Stimulated activated CD8-positive, alpha-beta memory T cell treated with anti-CD3 and anti-CD28 coated beads, Interleukin-7, amount 100 ng/mL, for 4 hours (primary cell): ENCODE measurements around the gene TTLL11.

Experiments used
- DNase-seq, 2 donors: peaks; one replicate each; pipeline ENCODE4 v3.0.0-alpha.2; 2020; ENCODE audit warnings: low read depth in 2 of 2

The TTLL11 gene

DNA sequence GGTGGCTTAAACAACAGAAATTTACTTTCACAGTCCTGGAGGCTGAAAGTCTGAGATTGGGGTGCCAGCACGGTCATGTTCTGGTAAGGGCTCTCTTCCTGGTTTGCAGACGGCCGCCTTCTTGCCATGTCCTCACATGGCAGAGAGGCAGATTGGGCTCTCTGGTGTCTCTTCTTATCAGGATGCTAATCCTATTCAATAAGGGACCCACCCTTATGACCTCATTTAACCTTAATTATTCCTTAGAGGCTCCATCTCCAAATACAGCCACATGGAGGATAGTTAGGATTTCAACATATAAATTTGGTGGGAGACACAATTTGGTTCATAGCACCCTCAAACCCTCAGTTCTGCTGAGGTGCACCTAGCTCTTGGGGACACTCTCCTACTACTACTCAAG, 261.2 kb downstream of the TTLL11 start:
- no peak for DNase-seq

DNA sequence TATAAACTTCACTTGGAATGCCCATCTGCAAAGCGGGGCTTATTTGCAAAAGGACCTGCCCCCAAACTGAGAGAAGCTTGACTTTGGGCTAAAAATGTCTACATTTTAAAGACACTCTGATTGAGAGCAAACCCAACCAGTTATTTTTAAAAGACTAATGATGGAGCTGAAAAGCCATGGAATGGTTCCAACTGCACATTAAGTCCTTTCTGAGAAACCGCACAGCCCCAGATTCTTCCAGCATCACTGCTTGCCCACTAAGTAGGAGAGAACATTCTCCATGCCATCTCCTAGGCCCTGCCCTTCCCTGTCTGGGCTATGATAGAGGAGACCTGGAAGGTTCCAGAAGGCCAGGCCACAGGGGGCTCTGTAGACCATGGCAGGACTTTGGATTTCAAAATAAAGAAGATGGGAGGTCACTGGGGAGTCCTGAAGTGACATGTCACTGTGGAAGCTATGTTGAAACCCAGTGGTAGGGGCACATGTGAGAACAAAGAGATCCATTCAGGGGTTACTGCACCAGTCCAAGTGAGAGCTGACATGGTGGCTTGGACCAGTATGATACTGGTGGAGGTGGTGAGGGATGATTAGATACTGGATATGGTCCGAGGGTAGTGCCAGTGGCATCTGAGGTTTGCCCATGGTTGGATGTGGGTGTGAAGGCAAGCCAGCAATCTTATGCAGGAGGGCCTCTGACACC, 262.5 kb downstream of the TTLL11 start:
- no peak for DNase-seq

DNA sequence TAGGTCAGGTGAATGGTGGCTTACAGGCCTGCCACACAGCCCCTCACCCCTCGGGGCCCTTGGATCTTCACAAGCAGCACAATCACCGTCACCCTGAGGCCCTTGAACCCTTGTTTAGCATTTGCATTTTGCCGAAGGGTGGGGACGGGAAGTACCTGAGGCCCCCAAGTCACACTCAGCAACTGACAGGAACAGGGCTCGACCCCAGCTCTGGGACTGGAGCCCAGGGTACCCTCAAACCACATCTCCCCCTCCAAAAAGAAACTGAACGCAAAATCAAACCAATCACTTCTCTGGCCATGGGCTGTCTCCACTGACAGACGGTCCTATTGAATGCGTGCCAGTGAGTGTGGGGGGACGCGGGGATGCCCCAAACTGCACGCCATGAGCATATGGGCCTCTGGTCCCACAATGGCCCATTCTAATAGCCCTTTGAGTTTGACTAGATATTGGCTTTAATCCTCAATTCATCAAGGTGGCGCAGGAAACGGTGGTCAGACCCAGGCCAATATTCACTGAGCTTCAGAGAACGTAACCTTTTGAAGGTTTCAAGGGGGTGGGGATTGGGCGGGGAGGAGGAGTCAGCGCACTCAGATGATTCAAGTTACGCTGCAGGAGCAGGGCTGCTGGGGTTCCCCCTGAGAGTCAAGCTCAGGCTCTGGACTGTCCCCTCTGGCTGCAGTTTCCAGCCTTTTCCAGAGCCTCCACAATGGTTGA, 265.7 kb downstream of the TTLL11 start:
- DNase-seq, result no peak

- no peak for DNase-seq
Measured at GRCh38 chr9:121826711-121827110, 266.4 kb downstream of the TTLL11 start.

DNA sequence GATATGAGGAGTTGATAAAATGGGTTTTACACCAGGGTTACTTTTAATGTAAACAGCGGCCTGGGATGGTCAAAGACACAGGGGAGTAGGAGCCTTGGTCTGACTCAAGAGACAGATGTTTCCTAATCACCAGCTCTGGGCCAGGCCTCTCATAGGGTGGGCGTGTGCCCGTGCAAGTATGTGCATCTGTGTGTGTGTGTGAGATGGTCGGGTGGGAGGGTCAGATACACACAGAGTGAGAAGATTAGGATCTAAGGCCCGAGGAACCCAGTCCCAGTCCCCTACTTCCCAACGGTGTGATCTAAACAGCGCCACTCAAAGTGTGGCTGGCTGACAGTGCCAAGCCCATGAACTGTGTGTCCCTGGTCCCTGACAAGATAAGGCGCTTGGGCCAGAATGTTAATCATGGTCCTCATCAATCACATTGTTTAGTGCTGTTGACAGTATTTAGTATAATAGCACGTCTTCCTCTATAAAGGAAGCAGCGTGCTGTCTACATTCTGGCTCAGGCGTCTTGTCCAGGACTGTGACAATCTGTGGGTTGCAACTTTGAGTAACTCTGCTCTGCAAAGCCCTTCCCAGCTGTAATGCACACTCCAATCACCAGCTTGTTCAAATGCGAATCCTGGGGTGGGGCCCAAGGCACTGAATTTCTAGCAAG, 267.9 kb downstream of the TTLL11 start:
- DNase-seq, result no peak

DNA sequence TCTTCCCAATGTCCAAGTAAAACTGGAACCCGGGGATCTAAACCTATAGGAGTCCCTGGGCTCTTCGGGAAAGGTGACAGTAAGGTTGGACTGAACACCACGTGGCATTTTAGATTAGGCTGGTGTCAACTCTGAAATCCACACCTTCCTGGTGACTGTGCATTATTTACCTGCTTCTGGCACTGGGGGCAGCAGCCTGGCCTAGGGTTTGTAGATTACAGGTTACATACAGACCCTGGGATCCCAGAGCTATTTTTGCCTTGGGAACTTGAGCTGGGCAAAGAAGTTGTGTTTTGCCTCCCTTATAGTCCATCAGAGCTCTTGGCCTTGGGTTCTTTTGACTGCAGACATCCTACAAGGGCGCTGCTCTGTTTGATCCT, 268.5 kb downstream of the TTLL11 start:
- DNase-seq, result no peak

DNA sequence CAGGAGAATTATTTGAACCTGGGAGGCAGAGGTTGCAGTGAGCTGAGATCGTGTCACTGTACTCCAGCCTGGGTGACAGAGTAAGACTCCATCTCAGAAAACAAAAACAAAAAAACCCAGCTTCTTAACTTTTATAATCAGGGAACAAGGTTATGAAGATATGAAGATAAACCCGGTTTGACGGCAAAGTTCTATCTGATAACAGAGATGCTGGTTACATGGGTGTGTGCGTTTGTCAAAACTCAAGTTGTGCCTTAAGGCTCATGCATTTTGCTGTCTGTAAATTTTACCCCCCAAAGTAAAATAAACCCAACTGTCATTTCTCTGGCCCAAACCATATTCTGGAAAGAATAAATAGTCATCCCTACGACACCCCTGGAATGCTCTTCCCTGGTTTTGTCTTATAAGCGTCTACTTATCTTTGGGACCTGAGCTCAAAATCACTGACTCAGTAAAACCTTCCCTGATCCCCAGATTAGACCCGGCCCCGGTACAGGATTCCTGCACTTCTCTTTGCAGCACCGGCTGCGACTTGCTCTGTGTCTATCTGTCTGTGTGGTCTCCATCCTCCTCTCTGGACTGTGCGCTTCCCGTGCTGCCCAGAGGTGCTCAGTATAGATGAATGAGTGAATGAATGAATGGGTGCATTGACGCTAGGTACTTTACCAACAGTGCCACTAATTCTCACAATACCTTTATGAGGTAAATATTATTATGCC, 269.5 kb downstream of the TTLL11 start:
- no peak for DNase-seq

DNA sequence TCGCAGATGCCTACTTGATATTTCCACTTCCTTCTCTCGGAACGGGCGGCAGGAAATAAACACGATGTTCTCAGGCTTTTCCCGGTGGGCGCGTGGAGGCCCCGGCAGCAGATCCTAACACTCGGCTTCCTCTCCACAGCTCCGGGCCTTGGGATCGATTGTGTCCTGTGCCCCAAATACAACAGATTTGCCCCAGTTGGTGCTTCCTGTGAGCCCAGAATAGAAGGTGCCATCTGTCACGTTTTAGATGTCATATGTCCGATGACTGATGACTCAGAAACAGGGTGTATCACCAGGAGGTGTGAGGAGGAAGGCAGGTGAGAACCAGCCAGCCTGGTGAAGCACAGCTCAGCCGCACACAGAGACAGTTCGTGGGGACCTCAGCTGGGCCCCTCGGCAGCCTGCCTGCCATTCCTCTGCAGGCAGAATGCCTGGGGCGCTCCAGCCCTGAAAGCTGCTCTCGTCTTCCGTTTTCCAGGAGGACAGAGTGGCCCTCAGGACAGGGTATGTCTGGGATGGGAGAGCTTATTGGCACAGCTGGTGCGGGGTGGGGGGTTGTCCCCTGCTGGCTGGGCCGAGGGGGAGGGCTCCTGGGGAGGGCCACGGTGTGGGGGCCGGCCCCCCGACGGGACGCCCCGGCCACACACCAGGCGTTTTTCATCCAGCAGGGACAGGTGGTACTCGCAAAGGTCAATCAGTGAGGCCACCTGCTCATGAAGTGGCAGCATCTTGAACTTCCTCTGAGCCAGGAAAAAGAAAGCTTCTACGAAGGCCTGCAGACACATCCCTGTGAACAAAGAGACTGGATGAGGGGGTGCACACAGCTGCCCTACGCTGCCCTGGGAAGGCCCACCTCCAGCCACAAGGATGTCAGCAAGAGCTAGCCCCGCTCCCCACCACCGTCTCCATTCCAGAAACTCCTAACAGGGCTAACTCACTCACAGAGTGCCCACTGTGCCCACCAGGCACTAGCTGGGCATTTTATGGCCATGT, 270.7 kb downstream of the TTLL11 start:
- no peak for DNase-seq

DNA sequence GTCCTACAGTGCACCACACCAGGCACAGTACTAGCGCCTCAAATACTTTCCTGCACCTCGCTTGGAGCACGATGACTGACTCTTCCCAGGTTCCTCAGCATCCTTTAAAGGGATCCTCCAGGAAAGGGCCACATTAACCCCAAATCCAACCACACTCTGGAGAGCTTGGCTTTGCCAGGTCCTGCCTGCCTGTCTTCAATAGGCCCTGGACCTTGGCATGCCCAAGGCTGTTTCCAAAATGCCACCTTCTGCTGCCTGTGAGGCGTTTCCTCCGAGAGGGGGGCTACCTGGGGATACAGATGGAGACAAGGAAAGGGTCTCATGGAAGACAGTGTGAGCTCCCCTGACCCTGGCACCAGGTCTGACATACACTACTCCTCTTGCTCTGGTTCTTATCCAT, 271.8 kb downstream of the TTLL11 start:
- DNase-seq, result no peak

GRCh38 chr9:121820286-121821005, 272.7 kb downstream of the TTLL11 start:
- DNase-seq, result no peak

GRCh38 chr9:121819428-121820231, 273.5 kb downstream of the TTLL11 start:
- DNase-seq, result no peak

GRCh38 chr9:121818841-121819427, 274.2 kb downstream of the TTLL11 start:
- no peak for DNase-seq

GRCh38 chr9:121818016-121818661, 275.0 kb downstream of the TTLL11 start:
- DNase-seq, result no peak

GRCh38 chr9:121817476-121817875, 275.6 kb downstream of the TTLL11 start:
- no peak for DNase-seq

- no peak for DNase-seq
Measured at GRCh38 chr9:121816845-121817450, 276.2 kb downstream of the TTLL11 start.

DNA sequence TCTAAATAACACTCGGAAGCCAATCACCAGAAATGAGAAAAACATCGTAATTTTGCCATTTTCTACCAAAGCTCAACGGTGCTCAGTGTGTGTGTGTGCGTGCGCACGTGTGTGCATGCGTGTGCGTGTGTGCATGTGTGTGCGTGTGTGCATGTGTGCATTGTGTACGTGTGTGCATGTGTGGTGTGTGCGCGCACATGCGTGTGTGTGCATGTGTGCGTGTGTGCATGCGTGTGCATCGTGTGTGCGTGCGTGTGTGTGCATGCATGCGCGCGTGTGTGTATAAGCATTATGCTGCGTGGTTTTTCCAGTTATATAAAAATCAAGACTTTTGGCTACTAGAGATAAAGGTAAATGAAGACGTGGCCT, 276.7 kb downstream of the TTLL11 start:
- DNase-seq, result no peak

DNA sequence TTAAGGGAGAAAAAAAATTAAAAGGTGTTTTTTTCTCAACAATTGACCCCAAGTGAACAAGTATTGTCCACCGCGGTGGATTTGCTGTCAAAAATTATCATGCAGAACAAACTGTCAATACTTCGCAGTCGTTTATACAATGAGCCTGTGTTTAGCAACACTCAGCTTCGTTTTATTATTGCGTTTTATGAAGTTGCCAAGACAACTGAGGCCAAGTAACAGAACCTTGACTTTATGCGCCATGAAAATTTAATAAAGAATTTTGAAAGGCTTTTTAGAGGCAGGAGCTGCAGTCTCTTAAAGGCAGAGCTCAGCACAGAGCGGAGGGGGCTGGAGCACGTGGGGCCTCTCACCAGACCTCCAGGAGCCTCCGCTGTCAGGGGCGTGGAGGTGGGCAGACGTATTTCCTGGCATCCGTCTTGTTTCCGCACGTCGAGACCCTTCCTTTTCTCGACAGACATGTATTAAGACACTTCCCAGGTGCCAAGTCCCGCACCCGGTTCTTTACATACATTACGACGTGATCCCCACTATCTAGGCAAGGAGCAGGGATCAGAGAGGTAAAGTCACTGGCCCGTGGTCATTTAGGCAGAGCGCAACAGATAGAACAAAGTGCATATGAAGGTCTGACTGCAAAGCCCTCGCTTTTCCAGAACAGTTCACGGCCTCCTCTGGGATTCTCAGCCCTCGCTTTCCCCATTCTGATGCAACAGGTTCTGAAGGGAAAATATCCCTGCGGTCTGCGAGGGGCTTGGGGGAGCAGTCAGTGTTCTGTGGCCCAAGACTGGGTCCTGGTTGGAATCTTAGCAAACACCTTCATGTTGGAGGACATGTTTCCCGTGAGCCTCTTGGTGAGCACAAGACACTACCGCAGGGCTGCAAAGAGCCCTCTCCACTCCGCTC, 277.3 kb downstream of the TTLL11 start:
- no peak for DNase-seq
